ENCODE data around the gene SLC39A11.

Gene SLC39A11

GRCh38 chr17:72931635-72932034 is 160.9 kb downstream of the SLC39A11 start:
- Mint-ChIP-seq H3K27me3 (ENCODE audit: low read depth, poor library complexity) (peaks cover 5% of the 10 kb centered on the region), H3K9me3 (no peaks in the 10 kb centered on the region), H3K36me3 (ENCODE audit: low read depth) (peaks cover 5% of the 10 kb centered on the region), H3K27ac (no peak overlapping the region), H3K4me1 (peaks cover 43% of the 10 kb centered on the region), H3K4me3 (no peak overlapping the region)
- TF ChIP-seq CTCF (IDR thresholded peaks at IDR 0.05), result no peak
- DNase-seq, result no peak

GRCh38 chr17:72931163-72931562 is 161.3 kb downstream of the SLC39A11 start:
- H3K27me3 Mint-ChIP-seq (ENCODE audit: low read depth, poor library complexity), result peaks cover 5% of the 10 kb centered on the region
- H3K9me3 Mint-ChIP-seq, result no peaks in the 10 kb centered on the region
- no peak for DNase-seq
- no peak overlapping the region for H3K4me3 Mint-ChIP-seq
- H3K36me3 Mint-ChIP-seq (ENCODE audit: low read depth), result peaks cover under 1% of the 10 kb centered on the region
- H3K27ac Mint-ChIP-seq, result no peak overlapping the region
- peaks cover 43% of the 10 kb centered on the region for H3K4me1 Mint-ChIP-seq
- no peak for TF ChIP-seq CTCF (IDR thresholded peaks at IDR 0.05)

DNA sequence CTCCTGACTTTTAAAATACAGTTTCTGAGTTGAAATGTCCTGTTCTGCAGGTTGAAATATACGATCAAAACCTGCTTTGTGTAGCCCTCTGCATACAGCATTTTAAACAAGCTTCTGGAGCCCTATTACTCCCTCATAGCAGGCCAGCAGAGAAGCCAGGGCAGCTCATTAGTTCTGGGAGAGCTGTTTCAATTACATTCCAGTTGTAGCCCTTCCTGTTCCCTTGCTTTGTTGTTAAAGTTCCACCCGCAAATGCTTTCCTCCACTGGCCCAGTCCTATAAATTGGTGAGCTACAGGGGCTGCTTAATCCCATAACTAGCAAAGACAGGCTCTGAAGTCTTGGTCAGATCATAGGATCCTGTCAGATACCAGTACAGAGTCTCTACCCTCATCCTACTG is 162.5 kb downstream of the SLC39A11 start:
- DNase-seq, result no peak
- no peak overlapping the region for H3K27ac Mint-ChIP-seq
- H3K4me1 Mint-ChIP-seq, result peaks cover 47% of the 10 kb centered on the region
- H3K9me3 Mint-ChIP-seq, result peaks cover 3% of the 10 kb centered on the region
- no peak overlapping the region for H3K4me3 Mint-ChIP-seq
- H3K27me3 Mint-ChIP-seq (ENCODE audit: low read depth, poor library complexity), result peaks cover 9% of the 10 kb centered on the region
- no peaks in the 10 kb centered on the region for H3K36me3 Mint-ChIP-seq (ENCODE audit: low read depth)
- no peak for TF ChIP-seq CTCF (IDR thresholded peaks at IDR 0.05)

- Mint-ChIP-seq H3K4me3 (no peak overlapping the region), H3K27me3 (ENCODE audit: low read depth, poor library complexity) (peaks cover 9% of the 10 kb centered on the region), H3K9me3 (peaks cover 3% of the 10 kb centered on the region), H3K36me3 (ENCODE audit: low read depth) (no peaks in the 10 kb centered on the region), H3K4me1 (peaks cover 54% of the 10 kb centered on the region), H3K27ac (no peak overlapping the region)
- no peak for TF ChIP-seq CTCF (IDR thresholded peaks at IDR 0.05)
- no peak for DNase-seq
Observed at GRCh38 chr17:72928454-72929136, 163.9 kb downstream of the SLC39A11 start.

DNA sequence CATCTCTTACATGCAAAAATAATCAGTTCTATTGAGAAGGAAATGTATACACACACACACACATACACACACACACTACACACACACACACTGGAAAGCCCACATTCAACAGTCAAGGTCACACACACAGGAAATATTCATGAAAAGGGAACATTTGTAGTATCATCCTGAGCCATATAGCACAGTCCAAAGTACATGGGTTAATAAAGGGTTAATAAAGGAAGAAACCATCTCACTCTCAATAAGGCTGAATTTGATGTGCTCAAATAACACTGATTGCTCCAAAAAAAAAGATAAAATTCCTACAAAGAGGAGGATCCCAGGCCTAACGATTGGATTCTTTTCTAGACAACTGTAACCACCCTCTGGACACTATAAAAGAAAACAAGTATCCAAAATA is 164.7 kb downstream of the SLC39A11 start:
- peaks cover 9% of the 10 kb centered on the region for H3K27me3 Mint-ChIP-seq (ENCODE audit: low read depth, poor library complexity)
- H3K36me3 Mint-ChIP-seq (ENCODE audit: low read depth), result no peaks in the 10 kb centered on the region
- no peak for TF ChIP-seq CTCF (IDR thresholded peaks at IDR 0.05)
- no peak overlapping the region for H3K27ac Mint-ChIP-seq
- no peak overlapping the region for H3K4me3 Mint-ChIP-seq
- H3K9me3 Mint-ChIP-seq, result peaks cover 3% of the 10 kb centered on the region
- H3K4me1 Mint-ChIP-seq, result peaks cover 62% of the 10 kb centered on the region
- no peak for DNase-seq

DNA sequence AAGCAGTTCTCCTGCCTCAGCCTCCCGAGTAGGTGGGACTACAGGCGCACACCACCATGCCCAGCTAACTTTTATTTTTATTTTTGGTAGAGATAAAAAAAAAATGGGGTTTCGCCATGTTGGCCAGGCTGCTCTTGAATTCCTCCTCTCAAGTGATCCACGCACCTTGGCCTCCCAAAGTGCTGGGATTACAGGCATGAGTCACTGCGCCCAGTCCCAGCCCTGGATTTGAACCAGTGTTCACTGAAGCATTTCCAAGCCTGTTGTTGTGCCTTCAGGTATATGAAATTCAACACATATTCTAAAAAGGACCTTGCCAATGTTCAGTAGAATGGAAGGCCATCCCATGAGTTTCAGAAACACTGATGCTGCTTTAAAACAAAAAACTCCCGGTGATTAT is 165.3 kb downstream of the SLC39A11 start:
- peaks cover 9% of the 10 kb centered on the region for H3K27me3 Mint-ChIP-seq (ENCODE audit: low read depth, poor library complexity)
- no peak for TF ChIP-seq CTCF (IDR thresholded peaks at IDR 0.05)
- no peaks in the 10 kb centered on the region for H3K36me3 Mint-ChIP-seq (ENCODE audit: low read depth)
- H3K4me3 Mint-ChIP-seq, result no peak overlapping the region
- H3K9me3 Mint-ChIP-seq, result peaks cover 3% of the 10 kb centered on the region
- no peak overlapping the region for H3K27ac Mint-ChIP-seq
- no peak for DNase-seq
- H3K4me1 Mint-ChIP-seq, result peaks cover 68% of the 10 kb centered on the region
